ENCODE measurements around the gene RRAS2.
A peak's percentile ranks its signal among the peaks of the same experiment; 100 is the strongest.
"Not testable (repeated sequence)": the region's sequence is repeated elsewhere in the genome, so short reads cannot be mapped to it uniquely, and the experiment has no call there.

The RRAS2 gene

DNA sequence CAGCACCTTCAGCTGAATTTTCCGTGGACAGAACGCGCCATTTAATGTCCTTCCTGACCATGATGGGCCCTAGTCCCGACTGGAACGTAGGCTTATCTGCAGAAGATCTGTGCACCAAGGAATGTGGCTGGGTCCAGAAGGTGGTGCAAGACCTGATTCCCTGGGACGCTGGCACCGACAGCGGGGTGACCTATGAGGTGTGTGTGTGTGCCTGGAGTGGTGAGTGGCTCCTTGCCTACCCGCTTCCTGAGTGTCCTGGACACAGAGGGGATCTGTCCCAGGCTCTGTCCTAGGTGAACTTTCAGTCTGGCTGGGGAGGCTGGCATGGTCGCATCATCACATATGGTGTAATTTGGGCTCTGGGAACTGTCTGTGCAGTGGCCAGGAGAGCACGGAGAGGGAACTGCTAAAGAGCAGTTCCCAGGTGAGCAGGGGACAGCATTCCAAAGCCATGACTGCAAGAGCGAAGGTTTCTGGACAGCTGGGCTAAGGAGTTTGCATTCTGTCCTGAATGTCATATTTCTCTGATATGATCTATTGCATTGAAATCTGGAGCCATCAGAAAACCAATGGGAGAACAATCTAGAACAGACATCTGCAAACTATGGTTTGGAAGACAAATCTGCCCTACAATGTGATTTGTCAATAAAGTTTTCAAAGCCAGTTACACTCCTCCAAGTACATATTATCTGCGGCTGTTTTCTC is 104.3 kb downstream of the RRAS2 start:
- no peaks in the 10 kb centered on the region for H3K27me3 ChIP-seq
- TF ChIP-seq Cebpa-rat (IDR thresholded peaks at IDR 0.05), result no peak
- no peak overlapping the region for H3K4me2 ChIP-seq
- H3K9ac ChIP-seq, result no peak overlapping the region
- no peaks in the 10 kb centered on the region for H3K4me1 ChIP-seq
- no peaks in the 10 kb centered on the region for H3K36me3 ChIP-seq
- no peak overlapping the region for H3K4me3 ChIP-seq
- H3K27ac ChIP-seq, result no peak overlapping the region
- no peaks in the 10 kb centered on the region for H3K9me3 ChIP-seq (replicated peaks in 1 of 11)
- no peaks in the 10 kb centered on the region for H4K20me1 ChIP-seq

DNA sequence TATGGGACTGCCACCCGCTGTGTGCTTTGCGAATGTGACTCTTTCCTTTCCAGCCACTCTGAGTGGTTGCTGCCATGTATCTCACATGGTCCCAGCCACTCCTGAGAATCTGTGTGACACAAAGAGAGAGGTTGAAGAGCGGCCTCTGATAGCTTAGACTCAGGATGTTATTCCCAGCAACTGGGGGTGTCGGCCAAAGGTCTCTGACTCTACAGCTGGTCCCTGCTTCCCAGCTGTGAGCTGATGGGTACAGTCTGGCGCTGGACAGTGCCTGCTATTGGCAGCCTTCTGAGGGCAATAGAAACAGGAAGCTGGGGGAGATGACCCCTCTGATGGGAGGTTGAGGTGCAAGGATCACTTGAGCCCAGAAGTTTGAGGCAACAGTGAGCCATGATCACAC is 105.1 kb downstream of the RRAS2 start:
- Histone ChIP-seq H3K4me2 (no peak overlapping the region), H3K4me1 (peaks cover 3 to 5% (median 4%) of the 10 kb centered on the region in 10 experiments; a peak in 14 of 20 replicates), H3K27ac (no peak overlapping the region), H3K27me3 (no peaks in the 10 kb centered on the region), H3K9me3 (replicated peaks in 1 of 11) (no peaks in the 10 kb centered on the region), H3K9ac (no peak overlapping the region), H3K4me3 (no peak overlapping the region), H4K20me1 (no peaks in the 10 kb centered on the region), H3K36me3 (no peaks in the 10 kb centered on the region)
- no peak for TF ChIP-seq Cebpa-rat (IDR thresholded peaks at IDR 0.05)

DNA sequence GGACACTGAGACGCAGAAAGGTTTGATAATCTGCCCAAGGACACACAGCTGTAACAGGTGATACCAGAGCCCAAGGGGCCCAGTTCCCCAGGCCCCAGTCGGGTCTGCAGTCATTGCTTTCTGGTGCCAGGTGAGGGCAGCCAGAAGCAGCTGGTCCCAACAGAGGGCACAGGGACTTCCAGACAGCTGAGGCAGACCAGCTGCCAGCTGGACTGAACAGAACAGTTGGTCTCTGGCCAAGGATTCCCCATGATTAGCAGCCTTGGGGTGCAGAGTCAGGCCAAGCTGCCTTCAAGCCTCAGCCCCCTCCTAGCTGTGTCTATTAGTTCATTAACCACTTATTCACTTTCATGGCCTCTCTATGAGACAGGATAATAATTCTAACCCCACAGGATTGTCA is 105.6 kb downstream of the RRAS2 start:
- no peak overlapping the region for H3K9ac ChIP-seq
- TF ChIP-seq Cebpa-rat (IDR thresholded peaks at IDR 0.05), result no peak
- H4K20me1 ChIP-seq, result no peaks in the 10 kb centered on the region; a peak in 1 of 22 replicates
- H3K9me3 ChIP-seq (replicated peaks in 1 of 11), result no peaks in the 10 kb centered on the region
- H3K27me3 ChIP-seq, result no peaks in the 10 kb centered on the region
- peaks cover 7 to 9% (median 8%) of the 10 kb centered on the region in 10 experiments; a peak in 15 of 20 replicates for H3K4me1 ChIP-seq
- H3K27ac ChIP-seq, result no peak overlapping the region
- H3K4me3 ChIP-seq, result no peak overlapping the region
- no peak overlapping the region for H3K4me2 ChIP-seq
- no peaks in the 10 kb centered on the region for H3K36me3 ChIP-seq

DNA sequence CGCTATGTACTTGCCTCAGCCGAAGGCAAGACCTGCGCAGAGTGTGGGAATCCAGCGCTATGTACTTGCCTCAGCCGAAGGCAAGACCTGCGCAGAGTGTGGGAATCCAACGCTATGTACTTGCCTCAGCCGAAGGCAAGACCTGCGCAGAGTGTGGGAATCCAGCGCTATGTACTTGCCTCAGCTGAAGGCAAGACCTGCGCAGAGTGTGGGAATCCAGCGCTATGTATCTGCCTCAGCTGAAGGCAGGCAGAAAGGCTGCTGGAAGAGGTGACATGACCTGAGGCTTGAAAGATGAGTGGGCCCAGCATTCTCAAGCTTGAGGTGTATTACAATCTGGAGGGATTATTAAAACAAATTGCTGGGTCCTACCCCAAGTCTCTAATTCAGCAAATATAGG is 106.5 kb downstream of the RRAS2 start:
- H3K4me2 ChIP-seq; H3K27ac ChIP-seq; H3K27me3 ChIP-seq; H3K9ac ChIP-seq; H3K4me3 ChIP-seq; H4K20me1 ChIP-seq; H3K9me3 ChIP-seq (replicated peaks in 1 of 11); H3K36me3 ChIP-seq: not testable (repeated sequence)
- H3K4me1 ChIP-seq, result peaks cover 7 to 11% (median 9%) of the 10 kb centered on the region in 10 experiments; a peak in 15 of 20 replicates

GRCh38 chr11:14251754-14252153 is 107.2 kb downstream of the RRAS2 start:
- H3K27ac ChIP-seq, result no peak overlapping the region
- no peaks in the 10 kb centered on the region for H3K36me3 ChIP-seq
- no peak overlapping the region for H3K4me2 ChIP-seq
- no peak overlapping the region for H3K4me3 ChIP-seq
- H3K4me1 ChIP-seq, result peaks cover 7 to 11% (median 9%) of the 10 kb centered on the region in 10 experiments; a peak in 15 of 20 replicates
- no peak overlapping the region for H3K9ac ChIP-seq
- no peaks in the 10 kb centered on the region; a peak in 1 of 22 replicates for H3K27me3 ChIP-seq
- no peaks in the 10 kb centered on the region; a peak in 1 of 22 replicates for H4K20me1 ChIP-seq
- no peaks in the 10 kb centered on the region for H3K9me3 ChIP-seq (replicated peaks in 1 of 11)
- no peak for TF ChIP-seq Cebpa-rat (IDR thresholded peaks at IDR 0.05)

DNA sequence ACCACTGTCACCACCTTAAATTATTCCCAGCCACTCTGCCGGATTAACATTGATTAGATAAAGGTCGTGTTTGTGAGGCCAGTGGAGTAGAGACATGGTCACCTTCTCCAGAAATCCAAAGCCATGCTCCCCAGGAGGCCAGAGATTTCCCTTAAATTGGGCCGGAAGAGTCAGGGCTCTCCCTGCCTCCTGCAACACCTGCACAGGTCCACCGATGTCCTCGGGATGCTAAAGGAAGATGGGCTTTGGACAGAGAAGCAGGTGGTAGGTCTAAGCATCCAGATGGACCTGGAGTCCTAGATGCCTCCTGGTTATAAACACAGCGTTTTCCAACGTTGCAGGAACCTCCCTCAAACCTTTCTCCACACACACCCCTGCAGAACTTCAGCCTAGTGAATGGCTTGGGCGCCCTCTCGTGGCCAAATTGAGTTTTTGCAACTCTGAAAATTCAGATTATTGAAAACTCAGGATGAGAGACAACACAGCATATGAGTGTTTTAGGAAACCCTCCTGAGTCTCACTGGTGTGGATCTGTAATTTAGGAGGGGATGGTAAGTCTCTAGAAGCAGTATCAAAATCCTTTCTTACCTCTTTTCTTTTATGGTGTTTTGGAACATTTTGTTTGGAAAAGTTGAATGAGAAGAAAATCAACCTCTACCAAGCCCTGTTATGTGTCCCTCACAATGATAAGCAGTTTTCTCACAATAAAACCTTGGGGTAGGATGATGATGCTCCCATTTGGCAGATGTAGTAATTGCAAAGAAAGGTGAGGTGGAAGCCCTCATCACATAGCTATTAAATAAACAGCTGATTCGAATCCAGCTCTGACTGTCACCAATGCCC is 109.6 kb downstream of the RRAS2 start:
- peak overlapping the region in 10 of 11 experiments; percentile 13 to 72 (median 33); a peak in 15 of 22 replicates for H3K4me2 ChIP-seq
- H3K27ac ChIP-seq, result no peak overlapping the region
- no peaks in the 10 kb centered on the region for H3K36me3 ChIP-seq
- no peak overlapping the region for H3K4me3 ChIP-seq
- no peak overlapping the region for H3K9ac ChIP-seq
- no peaks in the 10 kb centered on the region for H3K9me3 ChIP-seq (replicated peaks in 1 of 11)
- no peaks in the 10 kb centered on the region; a peak in 1 of 22 replicates for H3K27me3 ChIP-seq
- no peak for TF ChIP-seq Cebpa-rat (IDR thresholded peaks at IDR 0.05)
- H4K20me1 ChIP-seq, result no peaks in the 10 kb centered on the region; a peak in 1 of 22 replicates
- peaks cover 7 to 11% (median 9%) of the 10 kb centered on the region in 10 experiments; a peak in 15 of 20 replicates for H3K4me1 ChIP-seq

GRCh38 chr11:14248580-14248981 is 110.4 kb downstream of the RRAS2 start:
- H3K4me1 ChIP-seq, result peaks cover 7 to 11% (median 9%) of the 10 kb centered on the region in 10 experiments; a peak in 15 of 20 replicates
- no peak overlapping the region for H3K9ac ChIP-seq
- no peaks in the 10 kb centered on the region; a peak in 1 of 22 replicates for H4K20me1 ChIP-seq
- no peaks in the 10 kb centered on the region for H3K9me3 ChIP-seq (replicated peaks in 1 of 11)
- TF ChIP-seq Cebpa-rat (IDR thresholded peaks at IDR 0.05), result no peak
- H3K4me2 ChIP-seq, result peak overlapping the region; percentile 10 to 72 (median 32); a peak in 16 of 22 replicates
- H3K27me3 ChIP-seq, result no peaks in the 10 kb centered on the region; a peak in 1 of 22 replicates
- H3K4me3 ChIP-seq, result no peak overlapping the region
- no peaks in the 10 kb centered on the region for H3K36me3 ChIP-seq
- H3K27ac ChIP-seq, result no peak overlapping the region

GRCh38 chr11:14245444-14245843 is 113.5 kb downstream of the RRAS2 start:
- Histone ChIP-seq H3K27me3 (no peaks in the 10 kb centered on the region; a peak in 1 of 22 replicates), H3K4me1 (peaks cover 7 to 21% (median 10%) of the 10 kb centered on the region in 10 experiments; a peak in 16 of 20 replicates), H3K9me3 (replicated peaks in 1 of 11) (no peaks in the 10 kb centered on the region), H3K4me3 (no peak overlapping the region), H3K27ac (no peak overlapping the region), H3K9ac (no peak overlapping the region), H3K36me3 (no peaks in the 10 kb centered on the region), H3K4me2 (no peak overlapping the region), H4K20me1 (no peaks in the 10 kb centered on the region; a peak in 1 of 22 replicates)
- TF ChIP-seq Cebpa-rat (IDR thresholded peaks at IDR 0.05), result no peak

GRCh38 chr11:14244926-14245325 is 114.1 kb downstream of the RRAS2 start:
- H3K4me3 ChIP-seq, result no peak overlapping the region
- no peaks in the 10 kb centered on the region; a peak in 1 of 22 replicates for H4K20me1 ChIP-seq
- no peak for TF ChIP-seq Cebpa-rat (IDR thresholded peaks at IDR 0.05)

More at GRCh38 chr11:14244926-14245325, 114.1 kb downstream of the RRAS2 start:
- Histone ChIP-seq H3K9ac (no peak overlapping the region), H3K9me3 (replicated peaks in 1 of 11) (no peaks in the 10 kb centered on the region), H3K36me3 (no peaks in the 10 kb centered on the region), H3K27ac (no peak overlapping the region), H3K4me1 (peaks cover 7 to 26% (median 12%) of the 10 kb centered on the region in 10 experiments; a peak in 16 of 20 replicates), H3K27me3 (no peaks in the 10 kb centered on the region; a peak in 1 of 22 replicates), H3K4me2 (no peak overlapping the region)
